Astrocyte of the hippocampus (primary cell): ENCODE data around the gene ZSCAN12.

ENCODE experiments used
- DNase-seq: peaks from one replicate; pipeline ENCODE4 v3.0.0; 2011; ENCODE audit warnings: low read depth, low spot score

The ZSCAN12 gene

GRCh38 chr6:28333047-28333446 is 66.5 kb downstream of the ZSCAN12 start:
- no peak for DNase-seq

GRCh38 chr6:28330041-28330440 is 69.5 kb downstream of the ZSCAN12 start:
- DNase-seq, result no peak
